Measurements from ENCODE around the gene PARVB.
"Not testable (repeated sequence)": the region's sequence is repeated elsewhere in the genome, so short reads cannot be mapped to it uniquely, and the experiment has no call there.

Gene PARVB

DNA sequence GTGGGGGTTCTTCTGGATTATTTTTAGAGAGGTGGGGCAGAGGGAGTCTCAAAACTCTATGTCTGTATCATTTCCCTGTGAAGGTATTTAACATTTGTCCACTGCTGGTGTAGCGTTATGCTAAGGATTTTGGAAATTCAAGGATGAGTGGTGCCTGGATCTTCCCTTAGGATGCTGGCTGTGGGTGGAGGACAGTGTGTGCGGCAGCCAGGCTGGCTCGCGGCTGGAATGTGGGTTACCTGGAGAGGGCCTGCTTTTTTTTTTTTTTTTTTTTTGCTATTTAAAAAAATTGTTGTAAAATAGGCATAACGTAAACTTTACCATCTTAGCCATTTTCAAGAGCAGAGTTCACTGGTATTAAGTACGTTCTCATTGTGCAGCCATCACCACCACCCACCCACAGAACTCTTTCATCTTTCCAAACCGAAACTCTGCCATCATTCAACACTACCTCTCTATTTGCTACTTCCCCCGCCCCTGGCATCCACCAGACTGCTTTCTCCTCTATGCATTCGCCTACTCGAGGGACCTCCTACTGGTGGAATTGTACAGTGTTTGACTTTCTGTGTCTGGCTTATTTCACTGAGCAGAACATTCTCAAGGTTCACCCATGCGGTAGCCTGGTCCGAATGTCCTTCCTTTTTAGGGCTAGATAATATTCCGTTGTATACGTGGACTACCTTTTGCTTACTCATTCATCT lies 67.1 kb downstream of the PARVB start:
- no peak for DNase-seq

DNA sequence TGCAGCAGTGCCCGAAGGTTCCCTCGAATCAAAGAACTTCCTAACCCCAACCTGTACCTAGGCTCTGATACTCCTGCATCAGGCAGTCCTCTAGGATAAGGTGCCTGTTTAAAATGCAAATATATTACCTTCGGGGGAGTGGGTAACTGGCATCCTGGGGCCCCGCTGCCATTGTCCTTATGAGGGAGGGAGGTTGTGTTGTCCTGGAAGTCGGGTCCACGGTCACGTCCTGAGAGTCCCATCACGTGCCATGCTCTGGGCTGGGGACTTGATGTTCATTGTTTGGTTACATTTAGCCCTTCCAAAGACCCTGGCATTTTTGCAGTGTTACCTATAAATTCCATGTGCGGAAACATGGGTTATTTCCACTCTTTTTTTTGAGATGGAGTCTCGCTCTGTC lies 67.6 kb downstream of the PARVB start:
- DNase-seq: no peak

DNA sequence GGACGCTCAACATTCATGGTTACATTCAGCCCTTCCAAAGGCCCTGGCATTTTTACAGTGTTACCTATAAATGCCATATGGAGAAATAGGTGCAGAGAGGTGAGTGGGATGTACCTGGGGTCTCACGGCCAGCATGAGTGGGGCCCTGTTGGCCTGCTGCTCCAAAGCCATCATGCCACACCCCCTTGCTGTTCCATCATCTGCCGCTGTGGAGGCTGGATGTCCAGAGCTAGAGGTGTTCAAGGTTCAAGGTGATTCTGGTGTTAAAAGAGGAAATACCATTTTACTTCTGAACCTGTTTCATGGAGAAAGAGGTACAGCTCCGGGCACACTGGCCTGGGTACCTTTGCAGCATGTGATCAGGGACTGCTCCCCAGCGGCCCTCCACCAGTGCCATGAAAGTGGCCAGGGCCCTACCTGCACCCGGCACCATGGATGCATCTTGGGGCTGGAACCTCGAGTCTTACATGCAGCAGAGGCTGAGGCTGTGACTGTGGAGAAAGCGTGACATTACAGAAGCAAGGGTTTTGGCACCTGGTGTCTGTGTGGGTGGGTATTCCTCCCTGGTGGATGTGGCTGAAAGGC lies 68.6 kb downstream of the PARVB start:
- DNase-seq: no peak

DNA sequence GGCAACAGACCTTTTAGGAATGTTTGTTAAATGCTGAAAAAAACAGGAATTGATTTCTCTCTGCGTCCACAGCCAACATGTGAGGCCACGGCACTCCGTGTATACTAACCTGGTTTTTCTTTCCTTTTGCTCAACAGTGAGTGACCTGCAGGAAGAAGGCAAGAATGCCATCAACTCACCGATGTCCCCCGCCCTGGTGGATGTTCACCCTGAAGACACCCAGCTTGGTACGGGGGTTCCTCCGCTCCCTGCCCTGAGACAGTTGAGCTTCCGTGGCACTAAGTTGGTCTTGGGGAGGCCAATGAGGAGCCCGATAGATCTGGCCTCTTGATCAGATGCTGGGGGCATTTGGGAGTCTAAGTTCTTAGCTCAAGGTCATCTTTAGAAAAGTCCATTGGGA lies 69.7 kb downstream of the PARVB start:
- no peak for DNase-seq

DNA sequence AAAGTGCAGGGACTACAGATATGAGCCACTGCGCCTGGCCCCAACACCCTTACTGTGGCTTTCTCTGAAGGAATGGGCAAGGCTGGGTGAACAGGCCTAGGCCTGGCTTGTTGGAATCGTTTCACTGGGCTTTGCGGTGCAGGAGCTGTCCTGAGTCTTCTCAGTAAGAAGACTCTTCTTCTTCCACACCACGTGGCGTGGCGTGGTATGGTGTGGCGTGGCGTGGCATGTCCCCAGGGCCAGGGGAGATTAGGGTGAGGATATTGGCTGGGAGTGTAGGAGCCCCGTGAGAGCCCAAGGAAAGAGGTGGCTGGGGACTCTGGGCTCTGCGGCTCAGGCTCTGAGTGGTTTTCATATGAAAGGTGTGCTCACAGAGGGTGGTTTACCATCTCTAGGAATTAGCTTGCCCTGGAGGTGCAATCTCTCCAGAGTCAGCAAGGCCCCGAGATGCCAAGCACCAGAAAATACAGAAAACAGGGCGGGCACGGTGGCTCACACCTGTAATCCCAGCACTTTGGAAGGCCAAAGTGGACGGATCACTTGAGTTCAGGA lies 70.7 kb downstream of the PARVB start:
- DNase-seq: no peak

DNA sequence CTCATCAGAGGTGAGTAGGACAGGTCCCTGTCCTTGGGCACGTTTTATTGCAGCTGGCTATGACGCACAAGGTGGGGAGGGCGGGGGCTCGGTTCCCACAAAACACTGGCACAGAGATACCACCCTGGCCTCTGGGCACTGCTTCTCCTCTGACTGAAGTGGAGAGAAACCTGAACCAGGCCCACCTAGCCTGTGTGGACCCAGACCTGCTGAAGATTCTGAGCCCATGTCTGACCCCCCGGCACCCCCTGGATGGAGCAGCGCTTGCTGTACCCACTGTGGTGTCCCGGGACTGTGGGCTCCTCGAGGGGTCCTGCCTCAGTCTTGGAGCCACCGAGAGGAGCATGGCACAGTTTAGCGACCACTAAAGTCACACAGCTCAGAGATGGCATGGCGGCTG lies 72.6 kb downstream of the PARVB start:
- no peak for DNase-seq

DNA sequence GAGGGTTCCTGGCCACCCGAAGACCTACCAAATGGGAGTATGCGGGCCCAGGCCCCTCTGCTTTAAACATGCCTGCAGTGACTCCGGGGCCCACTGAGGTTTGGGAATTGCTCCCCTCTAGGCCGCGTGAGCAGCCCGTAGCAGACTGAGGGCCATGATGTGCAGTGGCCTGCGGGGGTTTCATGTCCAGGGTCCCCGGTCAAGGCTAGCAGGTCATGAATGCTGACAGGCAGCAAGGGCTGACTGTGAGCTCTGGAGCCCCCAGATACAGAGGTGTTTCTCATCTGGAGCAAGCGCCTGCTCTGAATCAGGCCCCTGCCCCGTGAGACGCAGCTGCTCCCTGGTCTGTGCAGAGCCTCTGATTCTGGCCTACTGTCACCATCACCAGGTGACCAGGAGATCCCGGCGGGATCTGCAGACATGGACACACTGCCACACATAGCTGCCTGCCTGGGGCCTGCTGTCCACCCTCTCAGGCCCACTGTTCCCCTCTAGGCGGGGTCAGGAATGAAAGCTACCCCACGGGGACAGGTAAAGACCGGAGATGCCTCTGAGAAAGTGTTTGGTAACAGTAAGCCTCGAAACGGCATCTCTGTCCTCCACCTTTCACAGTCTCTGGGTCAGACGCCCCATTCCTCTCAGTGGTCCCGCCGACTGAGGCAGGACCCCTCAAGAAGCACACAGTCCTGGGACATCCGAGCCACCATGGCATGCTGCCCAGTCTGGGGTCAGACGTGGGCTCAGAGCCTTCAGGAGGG lies 73.3 kb downstream of the PARVB start:
- no peak for DNase-seq

DNA sequence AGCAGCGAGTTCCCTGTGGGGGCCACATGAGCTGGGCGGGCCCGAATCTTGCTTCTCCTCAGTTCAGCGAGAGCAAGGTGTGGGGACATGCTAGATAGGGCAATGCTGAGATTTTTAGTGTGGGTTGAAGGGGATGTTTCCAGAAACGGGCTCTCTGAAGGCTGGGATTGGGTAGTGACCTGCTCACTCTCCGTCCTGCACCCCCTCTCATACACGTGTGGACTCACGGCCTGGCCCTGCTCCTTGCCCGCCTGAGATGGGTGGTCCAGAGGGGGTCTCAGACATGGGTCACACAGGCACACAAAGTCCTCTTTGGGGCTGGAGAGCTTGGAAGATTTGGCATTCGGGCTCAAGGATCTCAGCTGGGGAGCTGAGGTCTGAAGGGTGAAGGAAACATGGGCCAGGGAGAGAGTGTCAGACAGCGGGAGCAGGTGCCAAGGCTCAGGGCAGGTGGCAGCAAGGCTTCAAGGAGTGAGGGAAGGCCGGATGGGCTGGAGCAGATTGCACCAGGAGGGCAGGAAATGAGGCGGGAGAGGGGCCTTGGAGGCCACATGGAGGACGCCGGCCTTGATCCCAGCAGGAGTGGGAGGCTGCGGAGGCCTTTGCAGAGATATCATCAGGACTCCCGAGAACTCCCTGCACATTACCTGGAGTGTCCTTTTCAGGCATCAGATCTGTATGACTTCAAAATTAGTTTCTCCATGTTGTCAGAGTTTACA lies 74.1 kb downstream of the PARVB start:
- no peak for DNase-seq

DNA sequence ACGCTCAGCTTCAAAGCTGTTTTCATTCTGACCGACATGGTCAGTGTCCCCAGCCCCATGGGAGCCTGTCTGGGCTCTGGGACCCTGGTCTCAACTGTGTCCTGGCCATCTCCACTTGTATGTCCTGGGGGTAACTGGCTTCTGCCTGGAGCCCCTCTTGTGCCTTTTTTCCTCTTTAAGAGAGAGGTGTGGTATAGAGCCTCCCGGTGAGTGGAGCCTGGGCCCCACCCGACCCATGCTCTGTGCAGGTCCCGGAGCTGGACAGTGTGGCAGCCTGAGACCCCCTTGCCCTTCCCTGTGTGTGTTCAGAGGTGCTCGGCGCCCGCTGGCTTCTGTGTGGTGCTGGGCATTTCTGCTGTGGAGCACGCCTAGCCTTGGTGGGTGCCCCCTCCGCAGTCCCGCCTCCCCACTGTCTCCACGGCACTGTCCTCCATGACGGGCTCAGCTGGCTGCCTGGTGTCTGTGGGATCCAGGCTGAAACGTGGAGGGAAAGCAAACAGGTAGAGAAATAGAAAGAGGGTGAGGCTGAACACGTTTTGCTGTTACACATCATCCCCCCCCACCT lies 74.9 kb downstream of the PARVB start:
- no peak for DNase-seq

DNA sequence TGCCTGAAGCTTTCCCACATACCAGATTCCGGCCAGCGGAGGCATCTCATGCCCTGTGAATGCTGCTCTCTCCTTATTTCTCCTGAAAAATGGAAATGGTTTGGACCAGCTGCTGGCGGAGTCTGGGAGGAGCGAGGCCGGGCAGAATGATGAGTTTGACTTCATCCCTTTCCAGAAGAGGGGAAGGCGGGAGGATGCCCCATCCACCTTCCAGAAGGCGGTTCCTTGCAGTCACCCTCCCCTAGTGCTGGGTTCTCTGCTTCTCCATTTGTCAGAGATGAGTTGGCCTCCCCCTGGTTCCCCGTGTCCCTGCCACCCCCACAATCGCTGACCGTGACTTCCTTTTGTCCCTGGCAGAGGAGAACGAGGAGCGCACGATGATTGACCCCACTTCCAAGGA lies 75.6 kb downstream of the PARVB start:
- no peak for DNase-seq

DNA sequence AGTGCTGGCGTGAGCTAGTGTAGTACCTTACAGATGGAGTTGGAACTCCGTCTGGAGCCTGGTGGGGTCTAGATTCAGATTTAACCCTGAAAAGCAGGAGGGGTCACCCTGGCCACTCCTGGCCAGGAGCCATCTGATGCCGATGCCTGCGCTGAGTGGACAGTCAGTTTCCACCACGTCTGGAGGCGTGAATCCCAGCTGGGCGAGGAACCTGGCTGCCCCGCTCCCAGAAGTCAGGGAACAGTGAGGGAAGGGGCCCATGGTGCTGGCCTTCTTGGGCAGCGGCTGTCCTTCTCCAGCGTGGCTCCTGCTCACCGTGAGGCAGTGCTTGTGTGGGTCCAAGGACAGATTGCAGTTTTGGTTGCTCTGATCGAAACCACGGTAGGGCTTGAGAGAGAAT lies 76.3 kb downstream of the PARVB start:
- no peak for DNase-seq

DNA sequence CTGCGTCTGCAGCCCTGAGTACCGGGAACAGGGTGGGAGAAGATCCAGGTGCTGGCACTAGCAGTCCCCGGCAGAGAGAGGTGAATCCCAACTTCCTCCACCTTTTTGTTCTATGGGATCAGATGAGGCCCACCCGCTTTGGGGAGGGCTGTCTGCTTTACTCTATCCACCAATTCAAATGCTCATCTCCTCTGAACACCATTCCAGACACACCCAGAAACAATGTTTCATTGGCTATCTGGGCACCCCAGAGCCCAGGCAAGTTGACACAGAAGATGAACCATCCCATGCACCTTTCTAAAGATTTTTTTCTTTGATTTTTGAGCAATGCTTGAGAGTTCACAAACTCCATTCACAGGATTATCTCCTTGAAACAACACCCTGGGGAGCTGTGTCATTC lies 78.0 kb downstream of the PARVB start:
- DNase-seq: no peak

DNA sequence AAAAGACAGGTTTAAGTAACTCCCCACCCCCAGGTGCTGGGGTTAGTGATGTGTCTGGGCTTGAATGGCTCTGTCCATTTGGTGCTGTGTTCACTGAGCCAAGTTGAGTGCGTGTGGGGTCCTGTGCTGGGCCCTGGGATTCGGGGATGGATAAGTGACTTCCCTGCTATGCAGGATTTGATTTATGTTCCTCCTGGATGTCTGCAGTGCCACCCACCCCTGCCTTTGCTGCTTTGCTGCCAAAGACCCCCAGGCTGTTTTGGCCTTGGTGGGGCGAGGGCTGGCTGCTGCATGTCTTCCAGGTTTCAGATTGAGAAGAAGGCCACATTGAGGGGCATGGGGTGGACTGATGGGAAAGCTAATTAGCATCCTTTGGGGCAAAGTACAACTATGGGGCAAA lies 78.8 kb downstream of the PARVB start:
- DNase-seq: no peak

DNA sequence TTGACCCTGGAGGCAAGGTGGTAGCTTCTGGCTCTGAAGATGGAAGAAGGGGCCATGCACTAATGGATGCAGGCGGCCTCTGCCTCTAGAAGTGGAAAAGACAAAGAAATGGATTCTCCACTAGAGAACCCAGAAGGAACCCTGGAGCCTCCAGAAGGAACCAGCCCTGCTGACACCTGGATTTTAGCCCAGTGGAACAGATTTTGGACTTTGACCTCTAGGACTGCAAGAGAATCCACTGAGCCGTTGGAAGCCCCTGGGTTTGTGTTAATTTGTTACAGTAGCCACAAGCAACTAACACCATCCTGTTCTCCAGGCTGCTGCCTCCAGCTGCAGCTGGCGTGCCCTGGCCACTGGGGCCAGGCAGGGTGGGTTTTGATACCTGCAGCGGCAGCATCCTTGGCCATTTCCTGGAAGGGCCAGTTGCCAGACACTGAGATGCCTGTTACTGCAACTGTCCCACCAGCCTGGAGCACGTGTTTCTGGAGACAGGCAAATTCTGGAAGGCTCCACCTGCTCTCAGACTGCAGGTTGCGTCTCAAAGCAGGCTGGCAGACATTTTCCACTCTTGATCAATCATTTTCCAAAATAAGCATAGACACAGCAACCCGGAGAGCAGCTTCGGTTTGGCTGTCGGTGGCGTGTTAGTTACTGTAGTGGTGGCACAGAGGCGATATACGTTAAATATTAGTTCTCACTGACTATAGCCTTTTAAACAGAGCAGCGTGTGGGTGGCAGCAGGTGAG lies 79.8 kb downstream of the PARVB start:
- no peak for DNase-seq

DNA sequence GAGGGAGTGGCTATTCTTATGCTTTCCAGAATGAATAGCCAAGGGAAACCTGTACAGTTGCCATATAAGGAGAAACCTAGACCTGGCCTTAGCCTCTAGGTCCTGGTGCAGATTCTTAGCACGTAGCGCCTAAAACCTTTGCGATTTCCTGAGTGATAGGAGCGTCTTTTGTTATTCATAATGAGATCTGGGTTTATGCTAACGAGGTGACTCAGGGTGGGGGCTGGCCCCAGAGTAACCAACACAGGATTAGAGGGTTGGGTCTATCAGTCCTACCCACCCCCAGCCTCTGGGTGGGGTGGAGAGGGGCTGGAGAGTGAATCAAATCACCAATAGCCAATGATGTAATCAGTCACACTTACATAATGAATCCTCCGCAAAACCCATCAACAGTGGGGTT lies 83.2 kb downstream of the PARVB start:
- no peak for DNase-seq

DNA sequence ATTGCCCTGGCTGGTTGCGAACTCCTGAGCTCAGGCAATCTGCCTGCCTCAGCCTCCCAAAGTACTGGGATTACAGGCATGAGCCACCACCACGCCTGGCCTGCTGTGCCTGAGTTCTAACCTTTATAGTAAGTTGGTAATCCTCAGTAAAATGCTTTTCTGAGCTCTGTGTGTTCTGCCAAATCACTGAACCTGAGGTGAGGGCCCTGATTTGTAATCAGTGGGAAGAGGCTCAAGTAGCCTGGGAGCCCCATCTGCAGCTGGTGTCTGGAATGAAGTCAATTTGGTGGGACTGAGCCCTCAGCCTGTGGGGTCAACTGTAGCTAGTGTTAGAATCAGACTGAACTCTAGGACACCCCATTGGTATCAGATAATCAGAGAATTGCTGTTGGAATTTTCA lies 84.0 kb downstream of the PARVB start:
- no peak for DNase-seq

DNA sequence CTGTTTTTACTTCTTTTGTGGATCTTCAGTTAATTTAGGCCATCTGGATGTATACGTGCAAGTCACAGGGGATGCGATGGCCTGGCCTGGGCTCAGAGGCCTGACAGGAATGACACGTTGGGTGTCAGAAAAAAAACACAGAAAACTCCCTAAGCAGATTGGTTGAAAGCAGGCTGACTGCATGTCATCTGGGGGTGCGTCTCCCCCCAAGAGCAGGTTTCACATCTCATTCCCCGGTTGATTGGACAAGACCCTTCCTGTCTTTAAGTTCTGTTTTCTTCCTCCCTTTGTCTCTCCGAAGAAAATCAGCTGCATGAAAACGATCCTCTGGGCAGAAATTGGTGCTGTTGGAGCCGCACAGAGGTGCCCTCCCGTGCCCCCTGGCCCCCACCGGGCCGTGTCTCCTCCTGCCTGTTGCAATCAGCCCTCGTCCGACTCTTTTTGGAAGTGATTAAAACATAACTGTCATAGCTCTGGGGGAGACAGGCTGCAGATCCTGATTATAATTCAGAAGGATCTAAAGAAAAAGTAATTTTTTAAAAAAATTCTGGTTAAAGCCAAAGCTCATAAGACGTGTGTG lies 84.8 kb downstream of the PARVB start:
- DNase-seq: no peak

DNA sequence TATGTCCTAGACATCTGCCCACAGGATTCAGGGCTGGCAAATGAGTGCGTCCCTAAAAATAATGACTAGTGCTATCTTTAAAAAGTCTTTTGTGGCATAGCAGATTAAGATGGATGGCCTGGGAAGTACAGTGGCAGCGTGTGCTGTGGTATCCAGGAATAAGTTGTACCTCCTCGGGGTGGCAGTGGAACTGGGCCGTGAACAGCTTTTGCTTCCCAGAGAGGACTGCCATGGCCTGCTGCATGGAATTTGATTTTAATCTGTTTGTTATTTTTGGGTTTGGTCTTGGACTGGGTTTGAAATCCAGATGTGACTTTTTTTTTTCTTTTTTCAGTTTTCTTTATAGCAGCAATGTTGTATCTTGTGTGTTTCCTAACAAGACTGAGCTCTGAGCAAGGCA lies 85.3 kb downstream of the PARVB start:
- no peak for DNase-seq

DNA sequence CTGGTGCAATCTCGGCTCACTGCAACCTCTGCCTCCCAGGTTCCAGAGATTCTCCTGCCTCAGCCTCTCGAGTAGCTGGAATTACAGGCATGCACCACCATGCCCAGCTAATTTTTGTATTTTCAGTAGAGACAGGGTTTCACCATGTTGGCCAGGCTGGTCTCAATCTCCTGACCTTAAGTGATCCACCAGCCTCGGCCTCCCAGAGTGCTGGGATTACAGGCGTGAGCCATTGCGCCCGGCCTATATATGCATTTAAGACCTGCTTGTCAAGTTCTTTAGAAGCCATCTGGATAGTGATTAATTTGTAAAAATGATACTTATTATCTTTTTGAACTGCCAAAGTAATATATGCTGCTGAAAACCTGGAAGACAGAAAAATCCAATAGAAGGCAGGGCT lies 86.6 kb downstream of the PARVB start:
- DNase-seq: not testable (repeated sequence)

DNA sequence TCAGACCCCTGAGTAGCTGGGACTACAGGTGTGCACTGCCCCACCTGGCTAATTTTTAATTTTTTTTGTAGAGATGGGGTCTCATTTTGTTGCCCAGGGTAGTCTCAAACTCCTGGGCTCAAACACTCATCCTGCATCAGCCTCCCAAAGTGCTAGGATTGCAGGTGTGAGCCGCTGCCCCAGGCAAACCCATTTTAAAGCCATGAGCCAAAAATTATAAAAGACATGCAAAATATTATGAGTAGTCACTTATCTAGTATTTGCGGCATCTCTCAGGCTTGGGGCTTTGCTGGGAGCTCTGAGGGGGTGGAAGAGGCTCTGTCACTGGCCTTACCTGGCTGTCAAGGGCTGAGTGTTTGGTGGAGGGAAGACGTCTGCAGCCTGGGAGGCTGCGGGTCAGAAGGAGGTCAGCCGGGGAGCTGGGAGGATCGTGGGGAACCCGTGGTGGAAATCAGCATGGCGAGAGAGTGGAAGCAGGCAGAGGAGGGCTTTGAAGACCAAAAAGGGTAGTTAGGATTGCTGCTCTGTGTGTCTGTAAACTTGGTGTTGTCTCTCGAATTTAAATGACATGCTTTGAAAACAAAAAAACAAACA lies 87.6 kb downstream of the PARVB start:
- no peak for DNase-seq

DNA sequence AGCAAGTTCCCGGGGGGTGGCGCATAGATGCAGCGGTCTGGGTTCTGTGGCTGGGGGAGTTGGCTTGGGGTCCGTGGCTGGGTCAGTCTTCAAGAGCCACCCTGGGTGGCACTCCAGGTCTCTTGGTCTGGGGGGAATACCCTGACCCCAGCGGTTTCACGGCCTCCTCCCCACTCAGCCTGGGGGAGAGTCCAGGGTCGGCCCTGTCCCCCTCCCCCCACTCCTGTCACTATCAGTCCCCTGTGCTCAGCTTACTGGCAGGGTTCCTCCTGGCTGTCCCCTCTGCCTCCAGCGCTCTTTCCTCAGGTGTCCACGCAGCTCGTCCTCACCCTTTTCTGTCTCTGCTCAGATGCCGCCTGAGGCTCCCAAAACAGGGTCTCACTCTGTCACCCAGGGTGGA lies 88.1 kb downstream of the PARVB start:
- no peak for DNase-seq

DNA sequence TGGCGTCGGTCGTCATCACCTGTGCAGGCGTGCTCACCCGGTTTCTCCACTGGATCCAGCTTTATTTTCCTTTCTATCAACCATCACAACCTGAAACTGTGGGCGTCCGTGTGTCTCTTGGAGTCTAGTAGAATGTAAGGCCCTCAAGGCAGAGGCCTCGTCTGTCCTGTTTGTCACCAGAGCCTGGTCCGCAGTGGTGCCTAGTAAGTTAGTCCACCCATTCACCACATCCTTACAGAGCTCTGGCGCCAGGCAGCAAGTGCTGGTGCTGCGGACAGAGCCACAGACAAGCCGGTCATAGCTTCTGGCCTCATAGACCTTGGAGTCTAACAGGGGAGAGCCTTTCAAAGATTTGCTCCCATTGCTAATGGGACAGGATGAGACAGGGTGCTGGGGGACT lies 92.2 kb downstream of the PARVB start:
- DNase-seq: no peak
